Activated T-cell treated with anti-CD3 and anti-CD28 coated beads, Interleukin-2, amount 50 U/mL, for 24 hours (primary cell): ENCODE data around the gene S100A10.

Experiments
- DNase-seq: peaks from one replicate; pipeline ENCODE4 v3.0.0-alpha.2; 2020
- H3K27ac Mint-ChIP-seq: 2 replicates; pipeline ENCODE4 v1.8.0; 2020; ENCODE audit warnings: mild to moderate bottlenecking, mixed read lengths
- H3K27me3 Mint-ChIP-seq: 2 replicates; pipeline ENCODE4 v1.8.0; 2020; ENCODE audit warnings: mixed read lengths
- H3K36me3 Mint-ChIP-seq: 2 replicates; pipeline ENCODE4 v1.8.0; 2020; ENCODE audit warnings: low read depth, mixed read lengths
- H3K4me1 Mint-ChIP-seq: 2 replicates; pipeline ENCODE4 v1.8.0; 2020; ENCODE audit warnings: low read depth, mixed read lengths
- H3K4me3 Mint-ChIP-seq: 2 replicates; pipeline ENCODE4 v1.8.0; 2020; ENCODE audit warnings: mild to moderate bottlenecking, moderate library complexity, mixed read lengths
- H3K9me3 Mint-ChIP-seq: 2 replicates; pipeline ENCODE4 v1.8.0; 2020; ENCODE audit warnings: mixed read lengths

The S100A10 gene

DNA sequence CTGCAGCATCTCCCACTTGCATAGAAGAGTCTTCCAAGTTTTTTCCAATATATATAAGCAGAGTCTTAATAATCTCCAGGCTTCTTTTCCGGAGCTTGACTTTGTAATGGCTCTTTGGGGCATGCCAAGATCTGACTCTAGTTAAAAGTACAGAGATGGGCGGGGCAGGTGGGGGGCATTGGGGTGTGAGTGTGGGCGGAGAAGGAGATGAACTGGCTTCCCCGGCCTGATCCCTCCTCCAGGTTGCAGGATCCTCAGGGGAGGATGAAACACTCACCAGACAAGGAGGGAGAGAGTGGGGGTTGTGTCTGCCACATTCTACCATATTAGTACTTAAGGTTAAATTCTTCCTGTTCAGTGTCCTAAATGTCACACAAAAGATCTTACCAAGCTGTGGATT lies 23.0 kb downstream of the S100A10 start:
- Mint-ChIP-seq H3K4me1 (peaks cover 36% of the 10 kb centered on the region), H3K27ac (no peak overlapping the region), H3K9me3 (no peaks in the 10 kb centered on the region), H3K4me3 (no peak overlapping the region), H3K36me3 (no peaks in the 10 kb centered on the region), H3K27me3 (no peaks in the 10 kb centered on the region)
- no peak for DNase-seq

DNA sequence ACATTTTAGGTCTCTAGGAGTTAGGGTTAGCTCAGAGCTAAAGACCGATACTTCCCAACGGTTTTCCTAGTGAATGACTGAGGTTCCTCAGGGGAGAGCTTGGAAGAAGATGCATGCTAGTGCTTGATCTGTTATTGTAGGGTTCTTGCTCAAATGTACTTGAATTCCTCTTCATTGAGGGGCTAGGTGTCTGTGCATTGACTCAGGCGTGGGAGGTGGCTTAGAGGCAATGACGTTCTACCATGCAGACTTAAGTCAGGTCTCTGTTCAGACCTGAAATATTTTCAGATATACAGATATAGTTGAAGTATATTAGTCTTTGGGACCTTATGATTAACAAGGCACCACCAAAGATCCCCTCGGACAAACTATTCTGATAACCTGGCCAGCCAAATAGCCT lies 23.5 kb downstream of the S100A10 start:
- Mint-ChIP-seq H3K9me3 (no peaks in the 10 kb centered on the region), H3K27ac (no peak overlapping the region), H3K27me3 (no peaks in the 10 kb centered on the region), H3K4me3 (no peak overlapping the region), H3K4me1 (peaks cover 36% of the 10 kb centered on the region), H3K36me3 (no peaks in the 10 kb centered on the region)
- DNase-seq = no peak

DNA sequence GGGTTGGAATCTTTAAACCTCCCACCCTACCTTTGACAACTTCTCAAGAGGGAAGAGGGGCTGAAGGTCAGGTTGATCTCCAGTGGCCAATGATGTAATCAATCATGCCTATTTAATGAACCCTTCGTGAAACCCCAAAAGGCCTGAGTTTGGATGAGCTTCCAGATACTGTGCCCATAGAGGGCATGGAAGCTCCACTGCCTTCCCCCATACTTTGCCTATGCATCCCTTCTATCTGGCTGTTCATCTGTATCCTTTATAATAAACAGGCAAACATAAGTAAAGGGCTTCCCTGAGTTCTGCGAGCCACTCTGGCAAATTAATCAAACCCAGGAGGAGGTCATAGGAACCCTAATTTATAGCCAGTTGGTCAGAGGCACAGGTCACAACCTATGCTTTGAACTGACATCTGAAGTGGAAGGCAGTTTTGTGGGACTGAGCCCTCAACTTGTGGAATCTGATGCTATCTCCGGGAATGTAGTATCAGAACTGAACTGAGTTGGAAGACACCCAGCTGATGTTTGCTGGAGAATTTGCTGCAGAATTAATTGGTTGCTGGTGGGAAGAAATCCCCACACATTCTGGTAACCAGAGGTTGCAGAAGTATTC lies 24.8 kb downstream of the S100A10 start:
- Mint-ChIP-seq H3K27me3 (no peaks in the 10 kb centered on the region), H3K4me1 (peaks cover 34% of the 10 kb centered on the region), H3K4me3 (no peak overlapping the region), H3K27ac (no peak overlapping the region), H3K9me3 (no peaks in the 10 kb centered on the region), H3K36me3 (no peaks in the 10 kb centered on the region)
- no peak for DNase-seq

DNA sequence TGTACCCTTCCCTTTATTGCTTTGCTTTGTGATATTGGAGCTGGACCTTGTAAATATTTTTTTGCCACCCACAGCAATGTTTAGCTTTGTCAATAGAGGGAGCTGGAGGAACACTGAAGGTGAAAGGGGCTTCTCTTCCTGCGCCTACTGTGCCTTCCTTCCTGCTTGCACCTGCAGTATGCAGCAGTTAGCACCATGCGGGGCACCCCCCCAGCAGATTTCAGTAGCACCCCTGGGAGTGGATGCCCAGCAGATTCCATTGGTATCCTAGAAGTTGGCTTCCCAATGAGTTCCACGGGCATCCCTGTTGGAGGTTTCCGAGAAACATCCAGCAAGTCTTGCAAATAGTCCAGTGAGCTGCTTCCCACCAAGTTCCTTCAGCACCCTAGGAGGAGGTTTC lies 25.6 kb downstream of the S100A10 start:
- Mint-ChIP-seq H3K4me1 (peaks cover 28% of the 10 kb centered on the region), H3K27me3 (no peaks in the 10 kb centered on the region), H3K4me3 (no peak overlapping the region), H3K36me3 (no peaks in the 10 kb centered on the region), H3K9me3 (no peaks in the 10 kb centered on the region), H3K27ac (no peak overlapping the region)
- peak; percentile 65 for DNase-seq

DNA sequence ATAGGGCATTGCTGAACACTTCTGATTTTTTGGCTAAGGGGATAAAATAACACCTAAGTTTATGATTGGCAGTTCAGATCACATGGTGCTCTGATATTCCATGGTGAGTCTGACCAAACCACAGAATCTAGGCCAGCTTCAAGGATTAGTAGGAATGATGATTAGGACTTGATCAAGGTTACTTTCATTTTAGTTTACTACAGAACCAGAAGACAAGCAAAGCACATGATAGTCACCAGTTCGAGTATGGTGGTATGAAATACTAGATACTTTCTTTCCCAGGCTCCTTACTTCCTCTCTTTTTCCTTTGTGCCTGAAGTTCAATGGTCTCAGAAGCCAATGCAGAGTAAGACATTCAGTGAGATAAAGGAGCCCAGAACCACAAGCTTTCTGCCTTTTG lies 26.6 kb downstream of the S100A10 start:
- no peak overlapping the region for H3K27ac Mint-ChIP-seq
- peaks cover 19% of the 10 kb centered on the region for H3K4me1 Mint-ChIP-seq
- H3K36me3 Mint-ChIP-seq = no peaks in the 10 kb centered on the region
- H3K27me3 Mint-ChIP-seq = no peaks in the 10 kb centered on the region
- no peaks in the 10 kb centered on the region for H3K9me3 Mint-ChIP-seq
- no peak overlapping the region for H3K4me3 Mint-ChIP-seq
- DNase-seq = no peak

DNA sequence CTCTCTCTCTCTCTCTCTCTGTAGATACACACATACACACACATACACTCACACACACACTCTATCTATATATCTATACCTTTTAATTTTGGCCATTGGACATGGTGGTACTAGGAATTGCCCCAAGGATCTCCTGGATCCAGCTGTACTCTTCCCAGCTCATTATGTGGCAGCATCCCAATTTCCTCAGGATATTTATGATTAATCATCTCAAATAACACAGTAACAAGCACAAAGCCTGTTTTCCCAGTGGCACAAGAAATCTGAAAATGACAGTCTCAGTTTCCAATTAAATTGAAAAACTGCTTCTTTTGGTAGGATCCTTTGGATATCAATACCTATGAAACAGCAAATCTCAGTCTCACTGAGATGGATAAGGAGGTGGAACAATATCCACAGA lies 27.6 kb downstream of the S100A10 start:
- H3K27ac Mint-ChIP-seq = no peak overlapping the region
- no peaks in the 10 kb centered on the region for H3K9me3 Mint-ChIP-seq
- no peaks in the 10 kb centered on the region for H3K27me3 Mint-ChIP-seq
- H3K4me1 Mint-ChIP-seq = peaks cover 18% of the 10 kb centered on the region
- H3K36me3 Mint-ChIP-seq = no peaks in the 10 kb centered on the region
- DNase-seq = no peak
- H3K4me3 Mint-ChIP-seq = no peak overlapping the region

DNA sequence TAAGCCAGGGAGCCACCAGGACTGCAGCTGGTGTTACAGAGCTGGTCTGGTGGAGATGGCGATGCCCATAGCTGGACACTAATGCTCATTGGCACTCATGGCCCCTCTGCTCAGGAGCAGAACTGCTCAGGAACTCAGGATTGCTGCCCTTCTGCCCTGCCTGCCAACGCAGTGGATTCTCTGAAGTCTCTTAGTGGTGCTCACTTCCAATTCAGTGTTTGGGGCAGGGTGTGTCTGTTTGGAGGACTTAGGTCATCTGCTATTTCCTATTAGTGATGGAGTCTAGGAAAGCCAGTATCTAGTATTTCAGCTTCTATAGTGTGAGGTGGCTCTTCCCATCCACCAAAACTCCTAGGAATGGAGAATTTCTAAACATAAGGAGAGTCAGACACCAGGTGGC lies 29.1 kb downstream of the S100A10 start:
- H3K4me1 Mint-ChIP-seq = peaks cover 19% of the 10 kb centered on the region
- no peaks in the 10 kb centered on the region for H3K36me3 Mint-ChIP-seq
- no peaks in the 10 kb centered on the region for H3K9me3 Mint-ChIP-seq
- no peak for DNase-seq
- H3K4me3 Mint-ChIP-seq = no peak overlapping the region
- no peaks in the 10 kb centered on the region for H3K27me3 Mint-ChIP-seq
- H3K27ac Mint-ChIP-seq = no peak overlapping the region

DNA sequence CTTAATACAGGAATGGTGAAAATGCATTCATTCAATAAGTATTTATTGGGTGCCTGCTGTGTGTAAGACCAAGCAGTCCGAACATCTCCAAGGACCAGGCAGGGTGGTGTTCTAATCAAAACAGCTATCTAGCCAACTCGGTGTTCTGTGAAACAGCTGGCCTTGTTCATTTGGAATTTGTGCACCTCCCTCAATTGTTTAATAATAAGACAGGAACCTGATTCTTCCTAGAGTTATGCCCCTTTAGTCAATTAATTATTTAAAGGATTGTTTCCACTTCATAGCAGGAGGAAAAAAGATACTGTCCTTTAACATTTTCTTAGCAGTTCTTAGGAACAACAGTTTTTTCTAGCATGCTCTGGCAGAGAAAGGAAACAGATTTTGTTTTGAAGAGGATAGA lies 30.4 kb downstream of the S100A10 start:
- Mint-ChIP-seq H3K4me1 (peaks cover 8% of the 10 kb centered on the region), H3K9me3 (no peaks in the 10 kb centered on the region), H3K36me3 (no peaks in the 10 kb centered on the region), H3K27me3 (no peaks in the 10 kb centered on the region), H3K4me3 (no peak overlapping the region), H3K27ac (no peak overlapping the region)
- no peak for DNase-seq

DNA sequence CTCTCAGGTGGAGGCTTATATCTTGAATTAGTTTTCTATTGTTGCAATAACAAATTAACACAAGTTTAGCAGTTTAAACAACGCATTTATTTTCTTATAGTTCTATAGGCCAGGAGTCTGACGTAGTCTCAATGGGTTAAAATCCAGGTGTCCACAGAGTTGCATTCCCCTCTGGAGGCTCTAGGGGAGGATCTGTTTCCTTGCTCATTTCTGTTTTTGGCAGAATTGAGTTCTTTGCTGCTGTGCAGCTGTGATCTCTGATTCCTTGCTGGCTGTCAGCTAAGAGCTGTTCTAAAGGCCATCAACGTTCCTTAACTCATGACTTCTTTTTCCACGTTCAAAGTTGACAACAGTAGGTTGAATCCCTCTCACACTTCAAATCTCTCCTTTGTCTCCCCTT lies 31.8 kb downstream of the S100A10 start:
- H3K4me1 Mint-ChIP-seq = peaks cover 3% of the 10 kb centered on the region
- H3K36me3 Mint-ChIP-seq = no peaks in the 10 kb centered on the region
- no peak overlapping the region for H3K27ac Mint-ChIP-seq
- no peaks in the 10 kb centered on the region for H3K9me3 Mint-ChIP-seq
- DNase-seq = no peak
- H3K4me3 Mint-ChIP-seq = no peak overlapping the region
- H3K27me3 Mint-ChIP-seq = no peaks in the 10 kb centered on the region

DNA sequence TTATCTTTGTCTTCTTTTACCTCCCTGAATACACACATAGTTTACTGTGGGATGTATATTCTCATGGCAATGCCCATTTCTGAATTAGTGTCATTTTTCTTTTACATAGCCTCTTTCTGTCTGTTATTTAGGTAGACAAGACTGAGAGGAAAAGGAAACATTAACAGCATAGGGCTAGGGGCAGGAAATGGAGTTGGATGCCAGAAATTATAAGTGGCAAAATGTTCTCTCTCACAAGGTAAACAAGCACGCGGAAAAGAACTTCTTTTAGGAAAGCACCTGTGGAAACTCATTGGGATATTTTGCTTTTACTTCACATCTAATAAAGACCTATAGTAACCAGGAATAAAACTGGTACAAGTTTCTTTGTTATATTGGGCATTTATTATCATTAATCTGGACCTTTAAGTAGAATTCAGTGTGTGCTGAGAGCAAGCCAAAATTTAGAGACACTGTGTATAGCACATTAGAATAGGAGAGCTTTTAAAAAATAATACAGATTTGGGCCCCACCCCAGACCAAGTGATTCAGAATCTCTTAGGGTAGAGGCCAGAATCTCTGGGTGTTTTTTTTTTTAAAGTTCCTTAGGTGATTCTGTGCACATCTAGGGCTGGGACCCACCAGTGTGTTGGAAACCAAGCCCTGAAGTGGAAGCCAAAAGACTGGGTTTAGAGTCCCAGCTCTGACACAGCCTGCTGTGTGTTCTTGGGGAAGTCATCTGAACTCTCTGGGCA lies 32.7 kb downstream of the S100A10 start:
- H3K36me3 Mint-ChIP-seq = no peaks in the 10 kb centered on the region
- no peak overlapping the region for H3K4me3 Mint-ChIP-seq
- no peak overlapping the region for H3K27ac Mint-ChIP-seq
- H3K9me3 Mint-ChIP-seq = no peaks in the 10 kb centered on the region
- peaks cover 3% of the 10 kb centered on the region for H3K4me1 Mint-ChIP-seq
- DNase-seq = no peak
- no peaks in the 10 kb centered on the region for H3K27me3 Mint-ChIP-seq

DNA sequence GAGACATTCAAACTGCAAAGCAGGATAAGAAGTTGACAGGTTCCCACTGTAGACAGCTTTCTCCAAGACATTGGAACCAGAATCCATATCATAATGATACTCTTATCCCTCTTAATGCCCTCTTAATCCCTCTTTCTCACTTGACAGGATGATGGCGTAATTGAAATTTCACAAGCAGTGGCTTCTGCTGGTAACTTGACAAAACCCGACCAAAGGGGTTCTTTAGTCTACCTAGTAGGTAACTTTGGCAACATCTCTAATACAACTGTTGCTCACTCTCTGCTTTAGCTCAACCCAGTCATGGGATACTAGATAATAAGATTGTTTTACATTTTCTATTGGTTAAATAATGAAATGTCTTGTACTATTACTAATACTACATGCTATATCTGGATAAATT lies 34.7 kb downstream of the S100A10 start:
- no peak overlapping the region for H3K4me3 Mint-ChIP-seq

DNA sequence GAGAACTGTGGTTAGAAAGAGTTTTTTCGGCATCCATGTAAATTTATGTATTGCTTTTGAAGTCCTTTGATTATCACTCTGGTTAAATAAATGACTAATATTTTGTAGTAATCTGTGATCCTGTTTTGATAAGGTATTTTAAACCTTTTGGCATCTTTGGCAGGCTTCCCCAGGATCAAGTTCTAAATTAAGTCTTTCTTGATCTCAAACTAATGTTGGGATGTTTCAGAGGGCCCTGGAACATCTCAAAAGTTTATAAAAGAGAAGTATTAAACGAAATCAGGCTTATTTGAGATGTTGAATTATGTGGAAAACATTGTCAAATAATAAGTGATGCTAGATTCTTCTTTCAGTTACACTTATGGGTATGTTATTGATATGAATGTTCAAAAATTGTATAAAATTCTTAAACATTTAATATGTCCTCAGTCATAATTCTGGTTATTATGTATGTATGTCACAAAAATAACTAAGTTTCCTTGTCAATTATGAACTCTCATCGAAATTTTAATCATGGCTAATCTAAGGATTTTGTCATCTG lies 36.6 kb downstream of the S100A10 start:
- no peak for DNase-seq
- Mint-ChIP-seq H3K36me3 (no peaks in the 10 kb centered on the region), H3K4me1 (peaks cover 3% of the 10 kb centered on the region), H3K27ac (no peak overlapping the region), H3K9me3 (no peaks in the 10 kb centered on the region), H3K4me3 (no peak overlapping the region), H3K27me3 (no peaks in the 10 kb centered on the region)

More for the DNA sequence above, 34.7 kb downstream of the S100A10 start:
- Mint-ChIP-seq H3K27me3 (no peaks in the 10 kb centered on the region), H3K9me3 (no peaks in the 10 kb centered on the region), H3K4me1 (peaks cover 3% of the 10 kb centered on the region), H3K36me3 (no peaks in the 10 kb centered on the region), H3K27ac (no peak overlapping the region)
- DNase-seq = no peak

DNA sequence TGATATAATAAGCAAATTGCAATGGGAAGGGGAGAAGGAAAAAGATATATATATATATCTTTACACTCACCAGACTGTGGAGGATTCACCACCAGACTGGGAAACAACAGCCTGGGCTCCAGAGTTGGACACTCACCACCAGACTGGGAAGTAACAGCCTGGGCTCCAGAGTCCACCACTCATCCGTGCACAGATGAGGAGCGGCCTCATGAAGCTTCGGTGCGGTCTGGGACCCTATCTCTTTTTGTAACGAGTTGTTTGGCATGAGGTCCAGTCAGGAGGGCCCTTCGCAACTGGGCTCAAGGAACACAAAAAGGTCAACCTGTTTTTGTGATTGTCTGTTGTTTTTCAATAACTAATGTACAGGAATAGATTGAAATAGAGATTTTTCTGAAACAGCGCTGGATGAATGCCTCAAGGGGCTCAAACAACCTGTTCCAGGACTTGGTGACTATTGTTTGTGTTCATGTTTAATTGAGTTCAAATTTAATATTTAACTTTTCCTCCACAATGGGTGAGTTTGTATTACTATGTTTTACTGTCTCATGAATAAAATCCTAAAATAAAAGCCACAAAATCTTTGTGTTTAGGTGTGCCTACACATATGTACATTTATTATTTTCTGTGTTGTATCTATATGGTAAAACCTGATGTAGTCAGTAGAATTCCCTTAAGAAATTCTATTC lies 40.1 kb downstream of the S100A10 start:
- no peaks in the 10 kb centered on the region for H3K36me3 Mint-ChIP-seq
- H3K4me1 Mint-ChIP-seq = no peaks in the 10 kb centered on the region
- no peaks in the 10 kb centered on the region for H3K9me3 Mint-ChIP-seq

DNA sequence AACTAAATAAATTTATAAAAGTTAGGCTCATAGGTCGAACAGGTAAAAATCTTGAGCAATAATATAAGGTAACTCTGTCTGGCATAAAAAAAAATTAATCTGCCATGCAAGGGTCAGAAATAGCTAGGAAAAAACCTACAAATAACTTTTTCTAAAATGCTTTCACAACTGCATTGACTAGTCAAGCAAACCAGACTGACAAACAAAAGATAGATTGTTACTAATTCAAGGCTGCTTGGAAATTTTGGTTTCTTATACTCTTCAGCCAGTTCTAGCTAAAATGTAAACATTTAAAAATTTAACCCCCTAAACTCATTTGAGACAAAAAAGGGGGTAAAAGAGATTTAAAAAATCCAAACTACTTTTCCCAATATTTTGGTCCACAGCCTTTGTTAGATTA lies 40.8 kb downstream of the S100A10 start:
- DNase-seq = no peak
- Mint-ChIP-seq H3K9me3 (no peaks in the 10 kb centered on the region), H3K36me3 (no peaks in the 10 kb centered on the region), H3K27ac (no peak overlapping the region), H3K27me3 (no peaks in the 10 kb centered on the region), H3K4me3 (no peak overlapping the region), H3K4me1 (no peaks in the 10 kb centered on the region)

More for the DNA sequence above, 40.1 kb downstream of the S100A10 start:
- DNase-seq = no peak
- no peak overlapping the region for H3K4me3 Mint-ChIP-seq
- no peaks in the 10 kb centered on the region for H3K27me3 Mint-ChIP-seq
- no peak overlapping the region for H3K27ac Mint-ChIP-seq
